HG03280 (cell line): Measurements from ENCODE around the gene PDE1C.

ENCODE experiments used
- ATAC-seq: cut with Tn5 transposase; IDR thresholded peaks from one replicate; pipeline ENCODE4 v1.9.1; 2021; ENCODE audit warnings: mild to moderate bottlenecking, moderate library complexity; ENCODE audit not compliant: unreplicated experiment

The PDE1C gene

GRCh38 chr7:31788883-31789680, 281.1 kb downstream of the PDE1C start:
- no peak for ATAC-seq

GRCh38 chr7:31788445-31788844, 281.8 kb downstream of the PDE1C start:
- no peak for ATAC-seq

- no peak for ATAC-seq
Measured at GRCh38 chr7:31786326-31786725, 283.9 kb downstream of the PDE1C start.

- ATAC-seq = no peak
Measured at GRCh38 chr7:31785101-31785500, 285.1 kb downstream of the PDE1C start.

GRCh38 chr7:31783221-31783620, 287.0 kb downstream of the PDE1C start:
- ATAC-seq = no peak

- peak; percentile 75 for ATAC-seq
Measured at GRCh38 chr7:31782411-31782991, 287.7 kb downstream of the PDE1C start.

- ATAC-seq = no peak
Measured at GRCh38 chr7:31778296-31778695, 291.9 kb downstream of the PDE1C start.

- no peak for ATAC-seq
Measured at GRCh38 chr7:31776616-31777015, 293.6 kb downstream of the PDE1C start.

- no peak for ATAC-seq
Measured at GRCh38 chr7:31775556-31775955, 294.7 kb downstream of the PDE1C start.

GRCh38 chr7:31772211-31772610, 298.0 kb downstream of the PDE1C start:
- ATAC-seq = no peak

GRCh38 chr7:31767686-31768358, 302.4 kb downstream of the PDE1C start:
- ATAC-seq = no peak

- ATAC-seq = no peak
Measured at GRCh38 chr7:31764462-31764861, 305.7 kb downstream of the PDE1C start.

GRCh38 chr7:31763548-31763947, 306.7 kb downstream of the PDE1C start:
- ATAC-seq = no peak

GRCh38 chr7:31761646-31762045, 308.6 kb downstream of the PDE1C start:
- ATAC-seq = no peak

GRCh38 chr7:31758755-31759154, 311.5 kb downstream of the PDE1C start:
- ATAC-seq = no peak

- ATAC-seq = no peak
Measured at GRCh38 chr7:31751726-31752125, 318.5 kb downstream of the PDE1C start.

- ATAC-seq = no peak
Measured at GRCh38 chr7:31748084-31748483, 322.1 kb downstream of the PDE1C start.

GRCh38 chr7:31747553-31747952, 322.7 kb downstream of the PDE1C start:
- ATAC-seq = no peak

GRCh38 chr7:31744294-31744874, 325.8 kb downstream of the PDE1C start:
- ATAC-seq = peak; percentile 64

- no peak for ATAC-seq
Measured at GRCh38 chr7:31741852-31742251, 328.4 kb downstream of the PDE1C start.
